ENCODE measurements around the gene ZNF385A. TPM values are rescaled to one million over a fixed set of nuclear protein-coding genes. Genes with fewer than 3 reads are reported as not detected.

ZNF385A gene
- total and polyA plus RNA-seq, 2 of the 8 experiments (the other 6 are each of a cell fraction or from before 2014, with no cell fraction given): 5.2 to 14.3 TPM

DNA sequence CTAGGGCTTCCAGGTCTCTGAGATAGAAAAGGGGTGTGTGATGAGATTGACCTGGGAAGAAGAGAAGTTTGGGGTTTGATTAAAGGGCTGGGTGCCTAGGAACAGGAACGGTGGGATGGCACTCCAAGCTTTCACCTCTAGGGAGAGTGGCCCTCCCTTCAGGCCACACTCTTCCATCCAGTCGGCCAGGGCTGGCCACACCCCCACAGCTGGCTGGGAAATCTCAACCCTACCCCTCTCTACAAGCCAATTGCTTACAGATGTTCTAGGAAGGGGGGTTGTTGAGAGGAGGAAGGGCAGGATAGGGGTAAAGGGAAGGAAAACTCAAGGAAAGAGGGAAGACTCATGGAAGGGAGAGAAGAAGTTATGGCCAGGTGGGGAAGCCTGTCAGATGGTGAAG, 41.2 kb upstream of the ZNF385A start:
- 60% methylated on average over 2 of the region's 2 CpGs; no CpG with 5 or more reads in 1 of the 2 experiments for WGBS, 2 experiments (ENCODE audit: extremely low coverage in 1 of 2, insufficient coverage in 1 of 2, insufficient read length in 1 of 2, insufficient replicate concordance in 2 of 2, low coverage in 1 of 2, low lambda C conversion rate in 2 of 2, missing lambda C conversion rate in 1 of 2)
- FAIRE-seq: no peak
- no peak for TF ChIP-seq JUND (IDR thresholded peaks at IDR 0.05; ENCODE audit: low read length)
- TF ChIP-seq RBBP5 (IDR thresholded peaks at IDR 0.05; ENCODE audit: borderline replicate concordance, low read depth, low read length): no peak
- no peak for TF ChIP-seq TAF7 (optimal IDR thresholded peaks at IDR 0.05; ENCODE audit: borderline replicate concordance, low read depth, low read length)
- Histone ChIP-seq H3K4me2 (ENCODE audit: insufficient read depth in 1 of 2, low read depth in 2 of 2, low read length in 2 of 2) (no peak overlapping the region), H4K91ac (replicated peaks; ENCODE audit: insufficient read length, low read length) (no peak overlapping the region), H3K18ac (ENCODE audit: extremely low read depth, low read length) (no peak overlapping the region), H3K36me3 (ENCODE audit: control insufficient read depth in 2 of 4, insufficient read depth in 4 of 4, low read length in 3 of 4) (no peaks in the 10 kb centered on the region), H3K79me1 (ENCODE audit: low read depth, low read length) (no peaks in the 10 kb centered on the region), H2AK5ac (ENCODE audit: low read depth, low read length) (no peak overlapping the region), H3K4me1 (replicated peaks in 1 of 4; ENCODE audit: control insufficient read depth in 3 of 4, insufficient read depth in 4 of 4, low read length in 3 of 4) (peaks cover 1 to 8% (median 5%) of the 10 kb centered on the region in 4 experiments), H2BK20ac (ENCODE audit: low read length) (no peak overlapping the region), H3K14ac (ENCODE audit: insufficient read length) (no peak overlapping the region), H3K23me2 (ENCODE audit: low read depth, low read length) (no peaks in the 10 kb centered on the region; the same call in 1 of the 2 replicates), H3K27ac (ENCODE audit: low read depth, low read length) (no peak overlapping the region), H2BK12ac (ENCODE audit: low read depth, low read length) (no peak overlapping the region), H4K8ac (ENCODE audit: extremely low read depth, insufficient read depth, low read length) (no peak overlapping the region), H2BK5ac (ENCODE audit: low read depth, low read length) (no peak overlapping the region), H3K9me3 (ENCODE audit: insufficient read depth in 2 of 2, low read depth in 1 of 2, low read length in 1 of 2) (no peaks in the 10 kb centered on the region), H3K9ac (replicated peaks in 1 of 4; ENCODE audit: extremely low read depth in 1 of 4, low read depth in 3 of 4, low read length in 3 of 4) (no peak overlapping the region), H3K27me3 (replicated peaks in 1 of 4; ENCODE audit: control insufficient read depth in 3 of 4, extremely low read depth in 1 of 4, insufficient read depth in 3 of 4, low read length in 3 of 4) (peaks cover 0 to 30% (median 23%) of the 10 kb centered on the region in 4 experiments; a peak in 6 of 7 replicates), H3K4me3 (ENCODE audit: extremely low read depth in 1 of 4, insufficient read depth in 2 of 4, low read depth in 3 of 4, low read length in 4 of 4) (no peak overlapping the region), H3K56ac (replicated peaks; ENCODE audit: insufficient read length, low read depth, low read length) (no peak overlapping the region), H4K5ac (ENCODE audit: insufficient read length, low read depth, low read length) (no peak overlapping the region), H2AFZ (ENCODE audit: low read length) (no peak overlapping the region), H3K79me2 (ENCODE audit: control insufficient read depth in 1 of 2, insufficient read depth in 2 of 2, low read length in 2 of 2) (no peaks in the 10 kb centered on the region), H4K20me1 (replicated peaks in 1 of 2; ENCODE audit: control insufficient read depth in 1 of 2, insufficient read depth in 2 of 2, low read length in 2 of 2) (no peaks in the 10 kb centered on the region), H2BK120ac (replicated peaks; ENCODE audit: low read depth, low read length) (no peak overlapping the region), H3K23ac (ENCODE audit: insufficient read length) (no peak overlapping the region), H2BK15ac (ENCODE audit: low read length) (no peak overlapping the region), H3K4ac (replicated peaks; ENCODE audit: insufficient read length, low read depth, low read length) (no peak overlapping the region)
- CTCF ChIA-PET (ENCODE audit: partially characterized antibody): interaction anchor here (0.8 to 26.1 kb wide), 6 partner anchors 7 to 45 kb away, joined by 3 to 742 read pairs (median 52); partner anchors contain the start of gene ITGA5
- DNase-seq (ENCODE audit: low read depth in 1 of 2, low spot score in 2 of 2): no peak
- POLR2A ChIA-PET (ENCODE audit: partially characterized antibody): interaction anchor here (2.0 kb wide), 1 partner anchor 14 kb away, joined by 5 read pairs; no protein-coding TSS in a partner anchor
